ENCODE results near the gene ANKRD23.

ANKRD23 gene

DNA sequence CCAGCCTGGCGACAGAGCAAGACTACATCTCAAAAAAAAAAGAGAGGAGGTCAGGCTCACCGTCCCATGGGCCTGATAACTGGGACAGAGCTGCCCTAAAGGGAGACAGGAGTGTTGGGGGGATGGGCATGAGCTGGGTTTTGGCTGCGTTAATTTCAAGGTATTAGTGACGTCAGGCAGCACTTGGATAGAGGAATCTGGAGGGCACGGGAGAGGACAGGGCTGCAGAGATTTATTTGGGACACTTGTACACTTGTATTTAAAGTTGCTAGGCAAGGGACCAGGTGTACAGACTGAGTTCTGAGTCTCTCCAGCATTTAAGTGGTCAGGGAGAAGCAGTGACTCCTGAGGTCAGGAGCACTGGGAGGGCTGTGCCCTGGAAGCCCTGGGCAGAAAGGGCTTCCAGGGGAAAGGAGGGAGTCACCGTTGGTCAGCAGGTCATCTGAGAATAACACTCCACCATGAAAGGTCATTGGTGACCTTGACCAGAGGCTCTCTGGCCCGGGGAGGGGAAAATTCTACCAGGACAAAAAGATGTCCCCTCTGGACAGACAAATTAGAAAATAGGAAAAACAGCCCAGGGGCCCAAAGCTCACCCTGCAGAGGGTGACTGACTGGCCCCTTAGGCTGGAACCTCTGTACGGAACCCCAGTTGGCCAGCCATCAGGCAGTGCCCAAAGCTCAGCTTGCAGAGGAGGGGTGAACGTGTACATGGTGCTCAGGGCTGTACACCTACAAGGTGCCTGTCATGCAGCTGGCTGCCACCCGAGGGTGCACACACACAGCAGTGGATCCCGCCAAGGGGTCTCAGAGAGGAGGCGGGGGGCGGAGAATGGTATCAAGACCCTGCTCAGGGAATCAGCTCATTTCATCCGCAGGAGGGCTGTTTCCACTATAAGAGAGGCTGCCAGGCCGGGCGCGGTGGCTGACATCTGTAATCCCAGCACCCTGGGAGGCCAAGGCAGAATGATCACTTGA lies 50.8 kb downstream of the ANKRD23 start:
- DNase-seq: no peak

DNA sequence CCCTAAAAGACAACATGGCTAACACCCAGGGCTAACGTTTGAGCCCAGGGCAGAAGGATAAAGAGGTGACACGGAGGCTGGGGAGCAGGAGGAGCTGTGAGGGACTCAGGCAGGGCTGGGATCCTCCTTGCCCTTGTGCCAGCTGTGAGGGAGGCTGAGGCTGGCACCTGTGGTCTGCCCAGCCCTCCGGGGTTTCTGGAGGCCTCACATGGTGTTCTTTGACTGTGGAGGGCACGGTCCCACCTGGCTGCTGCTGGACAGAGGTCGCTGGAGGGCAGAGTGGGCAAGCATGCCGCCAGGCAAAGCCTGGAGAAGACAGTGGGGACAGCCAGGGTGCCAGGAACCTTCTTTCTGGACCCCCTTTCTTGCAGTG lies 54.6 kb downstream of the ANKRD23 start:
- no peak for DNase-seq

DNA sequence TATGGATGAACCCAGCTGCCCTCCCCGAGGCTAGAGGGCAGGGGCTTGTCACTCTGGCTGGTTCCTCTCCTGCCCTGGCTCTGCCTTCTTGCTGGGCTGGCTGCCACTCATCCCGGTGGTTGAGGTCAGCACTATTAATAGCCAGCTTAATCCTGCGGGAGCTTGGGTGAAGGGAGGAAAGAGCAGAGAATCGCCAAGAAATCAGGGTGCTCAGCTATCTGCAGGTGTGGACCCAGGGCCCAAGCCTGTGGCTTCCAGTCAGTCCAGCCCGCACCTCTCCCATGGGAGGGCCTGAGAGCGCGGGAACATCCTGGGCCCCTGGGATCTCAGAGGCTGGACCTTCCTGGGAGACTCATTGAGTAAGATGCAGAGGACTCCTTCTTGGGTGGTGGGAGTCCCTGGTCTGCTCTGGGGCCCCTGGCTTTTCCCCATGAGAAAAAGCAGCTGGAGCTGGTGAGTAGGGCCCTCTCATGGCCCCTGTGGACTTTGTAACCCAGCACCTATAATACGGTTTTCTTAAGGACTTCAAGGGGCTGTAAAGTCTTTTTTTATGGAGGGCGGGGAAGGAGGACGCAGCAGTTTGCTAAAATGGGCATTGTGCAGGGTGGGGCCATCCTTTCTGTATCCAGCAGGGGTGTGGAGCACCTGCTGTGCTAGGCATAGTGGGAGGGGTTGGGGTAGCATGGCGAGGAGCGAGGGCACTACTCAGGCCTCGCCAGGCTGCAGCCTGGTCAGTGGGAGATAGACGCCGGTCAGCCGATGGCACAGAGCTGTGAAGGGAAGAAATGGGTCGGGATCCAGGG lies 55.2 kb downstream of the ANKRD23 start:
- no peak for DNase-seq
